GM23338 (cell line): ENCODE measurements around the gene IGF1R.

Experiments used
- CREB1 ChIP-seq: fragments of 250-450 bp; sonication (Bioruptor Pico); IDR thresholded peaks from 2 replicates; pipeline ENCODE4 v1.5.0; 2020; ENCODE audit warnings: low read depth, mild to moderate bottlenecking, moderate library complexity
- EZH2 ChIP-seq: fragments of 200-600 bp; sonication (generic); IDR thresholded peaks from one replicate; pipeline ENCODE4 v1.8.0; 2017; ENCODE audit warnings: antibody characterized with exemption, mild to moderate bottlenecking, low read depth; ENCODE audit not compliant: unreplicated experiment
- EZH2phosphoT487 ChIP-seq: fragments of 200-600 bp; sonication (generic); IDR thresholded peaks from one replicate; pipeline ENCODE4 v1.8.1; 2018; ENCODE audit warnings: antibody characterized with exemption; ENCODE audit not compliant: unreplicated experiment
- POLR2AphosphoS5 ChIP-seq: IDR thresholded peaks from 2 replicates; pipeline ENCODE4 v1.6.1; 2016; ENCODE audit warnings: antibody characterized with exemption, low read depth

GRCh38 chr15:98703126-98703685, 54.9 kb downstream of the IGF1R start:
- no peak for TF ChIP-seq POLR2AphosphoS5
- TF ChIP-seq CREB1 (CRISPR knock-in tag): no peak
- TF ChIP-seq EZH2phosphoT487: no peak
- no peak for TF ChIP-seq EZH2
